Lower leg skin (tissue), 3 donors: ENCODE results near the gene HDAC4.

Source experiments
- POLR2A ChIP-seq, 2 donors: fragments of 450-650 bp; IDR thresholded peaks; one replicate each; pipeline ENCODE4 v1.6.1; 2016 to 2017; ENCODE audit warnings: antibody characterized with exemption in 2 of 2, mild to moderate bottlenecking in 1 of 2, moderate library complexity in 1 of 2
- TF ChIP-seq, protein P1 (sequence below), 3 donors: fragments of 450-650 bp; IDR thresholded peaks; one replicate each; pipeline ENCODE4 v1.5.1; 2016; ENCODE audit warnings: antibody characterized with exemption in 3 of 3, mild to moderate bottlenecking in 3 of 3, moderate library complexity in 2 of 3

- TF ChIP-seq, protein P1, sequence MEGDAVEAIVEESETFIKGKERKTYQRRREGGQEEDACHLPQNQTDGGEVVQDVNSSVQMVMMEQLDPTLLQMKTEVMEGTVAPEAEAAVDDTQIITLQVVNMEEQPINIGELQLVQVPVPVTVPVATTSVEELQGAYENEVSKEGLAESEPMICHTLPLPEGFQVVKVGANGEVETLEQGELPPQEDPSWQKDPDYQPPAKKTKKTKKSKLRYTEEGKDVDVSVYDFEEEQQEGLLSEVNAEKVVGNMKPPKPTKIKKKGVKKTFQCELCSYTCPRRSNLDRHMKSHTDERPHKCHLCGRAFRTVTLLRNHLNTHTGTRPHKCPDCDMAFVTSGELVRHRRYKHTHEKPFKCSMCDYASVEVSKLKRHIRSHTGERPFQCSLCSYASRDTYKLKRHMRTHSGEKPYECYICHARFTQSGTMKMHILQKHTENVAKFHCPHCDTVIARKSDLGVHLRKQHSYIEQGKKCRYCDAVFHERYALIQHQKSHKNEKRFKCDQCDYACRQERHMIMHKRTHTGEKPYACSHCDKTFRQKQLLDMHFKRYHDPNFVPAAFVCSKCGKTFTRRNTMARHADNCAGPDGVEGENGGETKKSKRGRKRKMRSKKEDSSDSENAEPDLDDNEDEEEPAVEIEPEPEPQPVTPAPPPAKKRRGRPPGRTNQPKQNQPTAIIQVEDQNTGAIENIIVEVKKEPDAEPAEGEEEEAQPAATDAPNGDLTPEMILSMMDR (IDR thresholded peaks at IDR 0.05) = no peak
- TF ChIP-seq POLR2A (IDR thresholded peaks at IDR 0.05) = no peak
Observed at GRCh38 chr2:239029958-239030357, 370.9 kb downstream of the HDAC4 start.
